Skeletal muscle cell (primary cell): ENCODE data around the gene ID2.

ENCODE experiments used
- DNase-seq: peaks from one replicate; pipeline ENCODE4 v3.0.0-alpha.2; 2010; ENCODE audit warnings: low read depth
- H3K4me3 ChIP-seq: 2 replicates; pipeline ENCODE4 v1.5.1; 2011; ENCODE audit warnings: low read depth, mild to moderate bottlenecking, control low read depth, low read length, moderate library complexity

ID2 gene

GRCh38 chr2:8646731-8647461, 35.0 kb upstream of the ID2 start:
- H3K4me3 ChIP-seq, result no peak overlapping the region
- no peak for DNase-seq

- no peak for DNase-seq
- no peak overlapping the region for H3K4me3 ChIP-seq
Measured at GRCh38 chr2:8647462-8647857, 34.4 kb upstream of the ID2 start.

DNA sequence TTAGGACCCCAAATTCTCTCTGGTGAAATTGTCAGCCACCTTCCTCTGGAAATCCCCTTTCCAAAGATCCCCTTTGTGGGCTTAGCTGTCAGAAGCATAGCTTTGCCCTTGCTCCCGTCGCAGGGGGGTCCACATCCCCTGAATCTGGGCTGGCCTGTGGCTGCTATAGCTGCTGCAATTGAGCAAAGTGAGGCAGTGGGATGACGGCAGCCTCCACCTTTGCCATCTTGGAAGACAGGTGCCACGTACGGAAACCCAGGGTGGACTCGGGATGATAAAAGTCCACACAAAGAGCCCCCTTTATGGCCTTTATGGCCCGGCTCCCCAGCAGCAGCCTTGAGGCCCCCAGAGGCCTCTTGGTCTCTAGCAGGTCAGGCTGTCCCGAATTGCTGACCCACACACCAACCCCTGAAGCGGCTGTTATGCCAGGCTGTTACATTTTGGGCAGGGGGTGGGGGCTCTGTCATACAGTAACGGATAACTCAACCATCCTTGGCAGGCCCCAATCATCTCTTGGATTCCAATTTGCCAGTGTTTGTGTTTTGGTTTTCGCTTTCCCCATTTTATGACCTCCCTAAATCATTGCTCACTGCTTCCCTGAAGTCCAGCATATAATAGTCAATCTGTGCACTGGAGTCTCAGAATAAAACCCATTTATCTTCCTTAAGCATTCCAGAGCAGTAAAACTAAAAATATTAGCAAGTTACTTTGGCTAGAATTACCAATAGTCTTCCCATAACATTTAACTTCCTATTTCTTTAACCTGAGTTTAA, 33.2 kb upstream of the ID2 start:
- no peak overlapping the region for H3K4me3 ChIP-seq
- no peak for DNase-seq

GRCh38 chr2:8649718-8650117, 32.1 kb upstream of the ID2 start:
- no peak for DNase-seq
- no peak overlapping the region for H3K4me3 ChIP-seq

GRCh38 chr2:8650256-8650655, 31.6 kb upstream of the ID2 start:
- DNase-seq, result no peak
- no peak overlapping the region for H3K4me3 ChIP-seq

GRCh38 chr2:8652774-8653426, 29.0 kb upstream of the ID2 start:
- DNase-seq, result no peak
- H3K4me3 ChIP-seq, result no peak overlapping the region

- no peak overlapping the region for H3K4me3 ChIP-seq
- DNase-seq, result no peak
Measured at GRCh38 chr2:8653485-8653884, 28.4 kb upstream of the ID2 start.

DNA sequence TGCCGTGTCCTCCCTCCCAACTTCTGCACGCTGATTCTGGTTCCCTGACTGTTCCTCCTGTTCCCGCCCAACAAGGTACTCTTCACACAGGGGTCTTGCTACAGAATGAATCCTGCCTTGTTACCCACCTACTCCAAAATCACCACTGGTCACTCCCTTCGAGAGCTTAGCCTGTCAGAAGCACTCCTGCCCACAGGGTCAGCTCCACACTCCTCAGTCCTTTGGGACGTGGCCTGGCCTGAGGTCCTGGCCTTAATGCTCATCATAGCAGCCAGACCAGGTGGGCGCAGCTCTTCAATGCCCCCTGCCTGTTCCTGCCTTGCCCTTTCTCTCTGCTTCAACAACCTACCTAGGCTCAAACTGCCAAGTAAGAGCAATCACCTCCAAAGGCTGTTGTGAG, 27.8 kb upstream of the ID2 start:
- H3K4me3 ChIP-seq, result no peak overlapping the region
- DNase-seq, result no peak

- no peak for DNase-seq
- H3K4me3 ChIP-seq, result no peak overlapping the region
Measured at GRCh38 chr2:8654483-8654882, 27.4 kb upstream of the ID2 start.

GRCh38 chr2:8656160-8656641, 25.7 kb upstream of the ID2 start:
- peak; percentile 64 for DNase-seq
- no peak overlapping the region for H3K4me3 ChIP-seq

GRCh38 chr2:8656811-8657210, 25.0 kb upstream of the ID2 start:
- no peak for DNase-seq
- no peak overlapping the region for H3K4me3 ChIP-seq

GRCh38 chr2:8657423-8658062, 24.3 kb upstream of the ID2 start:
- H3K4me3 ChIP-seq, result no peak overlapping the region
- no peak for DNase-seq

- DNase-seq, result no peak
- H3K4me3 ChIP-seq, result no peak overlapping the region
Measured at GRCh38 chr2:8658064-8658862, 23.6 kb upstream of the ID2 start.

- no peak overlapping the region for H3K4me3 ChIP-seq
- no peak for DNase-seq
Measured at GRCh38 chr2:8659092-8659734, 22.6 kb upstream of the ID2 start.

DNA sequence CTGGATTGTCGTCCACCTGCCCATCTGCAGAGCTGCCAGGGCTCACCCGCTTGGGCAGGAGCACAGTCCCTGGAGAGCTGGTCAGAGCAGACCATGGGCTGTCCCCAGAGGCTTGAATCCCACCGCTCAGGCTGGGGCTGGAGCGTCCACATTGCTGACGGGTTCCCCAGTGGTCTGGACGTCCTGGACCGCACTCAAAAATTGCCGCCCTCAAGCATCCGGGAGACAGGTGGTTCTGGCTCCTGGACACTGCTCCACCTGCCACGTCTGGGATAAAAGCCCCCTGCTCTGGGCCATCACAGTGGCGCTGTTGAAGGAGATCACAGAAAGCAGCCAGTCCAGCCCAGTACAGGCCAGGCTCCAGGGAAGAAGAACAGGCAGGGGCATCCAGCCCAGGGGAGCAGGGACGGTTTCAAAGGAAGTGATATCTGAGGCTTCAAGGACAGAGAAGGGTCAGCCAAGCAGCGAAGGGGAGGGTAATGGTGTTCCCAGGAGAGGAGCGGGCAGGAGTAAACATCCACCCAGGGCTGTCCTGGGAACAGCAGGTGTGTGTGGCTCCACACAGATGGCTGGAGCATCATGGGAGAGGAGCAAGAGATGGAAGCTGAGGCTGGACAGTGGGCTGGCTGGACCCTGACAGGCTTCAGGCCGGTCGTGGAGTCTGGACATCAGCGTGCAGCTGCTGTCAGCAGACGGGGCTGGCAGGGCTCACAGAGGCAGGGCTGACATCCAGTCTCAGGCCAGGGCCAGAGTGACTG, 21.9 kb upstream of the ID2 start:
- H3K4me3 ChIP-seq, result no peak overlapping the region
- DNase-seq, result no peak

- no peak overlapping the region for H3K4me3 ChIP-seq
- no peak for DNase-seq
Measured at GRCh38 chr2:8661235-8661634, 20.6 kb upstream of the ID2 start.

GRCh38 chr2:8661736-8662135, 20.1 kb upstream of the ID2 start:
- DNase-seq, result no peak
- no peak overlapping the region for H3K4me3 ChIP-seq

DNA sequence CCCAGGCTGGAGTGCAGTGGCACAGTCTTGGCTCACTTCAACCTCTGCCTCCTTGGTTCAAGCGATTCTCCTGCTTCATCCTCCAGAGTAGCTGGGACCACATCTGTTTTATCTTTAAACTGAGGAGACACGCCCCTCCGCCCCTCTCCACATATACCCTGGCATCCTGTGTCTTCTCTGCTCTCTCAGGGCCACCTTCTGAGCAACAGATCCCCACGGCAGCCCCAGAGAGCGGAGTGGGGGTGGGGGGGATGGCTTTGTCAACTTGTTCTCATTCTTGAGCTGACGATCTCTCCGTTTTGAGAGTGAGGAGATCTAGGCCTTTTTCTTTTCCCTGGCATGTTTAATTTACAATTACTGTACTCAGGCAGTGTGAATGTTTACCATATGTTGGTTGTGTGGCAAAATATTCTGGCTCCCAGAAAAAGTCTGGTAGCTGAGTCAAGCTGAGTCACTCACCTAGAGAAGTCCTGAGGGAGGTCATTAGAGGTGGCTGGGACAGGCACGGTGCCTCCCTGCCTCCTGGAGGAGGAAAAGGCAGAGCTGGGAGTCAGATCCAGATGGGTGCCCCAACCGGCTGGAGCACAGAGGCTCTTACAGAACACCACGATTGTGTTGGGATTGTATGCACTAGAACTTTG, 19.5 kb upstream of the ID2 start:
- H3K4me3 ChIP-seq, result no peak overlapping the region
- DNase-seq, result no peak
